ENCODE measurements around the gene PEMT.

Gene PEMT

GRCh38 chr17:17496189-17497064 is 95.1 kb downstream of the PEMT start, which contains the start of gene RASD1 (continued):
- TF ChIP-seq SP7 (tag by site-specific recombination; IDR thresholded peaks at IDR 0.05) (peak; percentile 28; the same call in 1 of the 2 replicates), ZBTB26 (tag by site-specific recombination; optimal IDR thresholded peaks at IDR 0.05) (peak; percentile 57), TSHZ1 (tag by site-specific recombination; IDR thresholded peaks at IDR 0.05; ENCODE audit: borderline replicate concordance) (no peak), ZNF600 (tag by site-specific recombination; IDR thresholded peaks at IDR 0.05) (no peak), ZNF621 (tag by site-specific recombination; IDR thresholded peaks at IDR 0.05) (no peak), ZNF830 (tag by site-specific recombination; IDR thresholded peaks at IDR 0.05; ENCODE audit: low read depth) (no peak), ZNF660 (tag by site-specific recombination; IDR thresholded peaks at IDR 0.05) (peak; percentile 70), ZNF138 (tag by site-specific recombination; IDR thresholded peaks at IDR 0.05; ENCODE audit: borderline replicate concordance) (no peak), ZNF214 (tag by site-specific recombination; IDR thresholded peaks at IDR 0.05; ENCODE audit: borderline replicate concordance) (no peak), ZBTB10 (tag by site-specific recombination; IDR thresholded peaks at IDR 0.05) (peak; percentile 53; the same call in 1 of the 2 replicates), KLF10 (tag by site-specific recombination; IDR thresholded peaks at IDR 0.05) (no peak), ZNF585B (tag by site-specific recombination; IDR thresholded peaks at IDR 0.05) (no peak), ZNF843 (tag by site-specific recombination; IDR thresholded peaks at IDR 0.05) (no peak), ZNF146 (tag by site-specific recombination; IDR thresholded peaks at IDR 0.05) (no peak), ZNF449 (tag by site-specific recombination; IDR thresholded peaks at IDR 0.05) (peak; percentile 95), ZNF561 (tag by site-specific recombination; IDR thresholded peaks at IDR 0.05; ENCODE audit: borderline replicate concordance) (0 out of 2 replicates have a peak, but pooled peaks have one; percentile 57), ZFP37 (tag by site-specific recombination; IDR thresholded peaks at IDR 0.05) (no peak), ZNF837 (tag by site-specific recombination; IDR thresholded peaks at IDR 0.05) (no peak), REPIN1 (tag by site-specific recombination; IDR thresholded peaks at IDR 0.05; ENCODE audit: low read depth) (peak; percentile 43; the same call in 1 of the 2 replicates), ZNF791 (tag by site-specific recombination; IDR thresholded peaks at IDR 0.05) (no peak), SCRT1 (tag by site-specific recombination; IDR thresholded peaks at IDR 0.05; ENCODE audit: borderline replicate concordance) (no peak), PATZ1 (tag by site-specific recombination; IDR thresholded peaks at IDR 0.05) (peak; percentile 85), HIC1 (tag by site-specific recombination; IDR thresholded peaks at IDR 0.05) (no peak)

Measured in HEK293 (cell line).